GM04504 (cell line): ENCODE measurements around the gene OR4P4.

Experiments used
- DNase-seq: peaks from one replicate; pipeline ENCODE4 v3.0.0-alpha.2; 2012; ENCODE audit warnings: low read depth

OR4P4 gene

DNA sequence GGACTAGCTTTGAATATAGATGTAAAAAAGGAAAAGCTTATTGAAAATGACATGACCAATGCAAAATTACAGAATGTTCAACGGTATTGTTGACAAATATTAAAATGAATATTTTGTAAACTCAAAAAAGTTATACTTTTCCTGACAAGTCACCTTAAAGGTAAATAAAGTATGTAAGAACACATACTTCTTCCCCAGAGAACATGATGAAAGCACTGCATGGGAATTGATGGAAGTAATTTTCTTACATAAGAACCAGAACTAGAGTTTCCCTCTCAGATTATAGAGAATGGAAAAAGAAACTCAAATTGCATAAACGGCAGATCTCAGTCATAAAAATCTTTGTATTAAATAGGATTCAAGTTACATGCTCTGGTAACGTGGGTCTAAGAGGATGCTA is at the start of gene OR4P4:
TSS of gene OR4P4 (plus strand) at position 301 of the 400 bp plus-strand sequence.
- no peak for DNase-seq

- DNase-seq, result no peak
Observed at GRCh38 chr11:55607545-55607944, 27.4 kb upstream of the OR4P4 start, which contains the start of gene OR4C11. Gene OR4C11 (minus strand): TSS chr11:55607645. CDS start chr11:55604373, 3,272 bp downstream.

- no peak for DNase-seq
Observed at GRCh38 chr11:55624531-55624930, 10.4 kb upstream of the OR4P4 start.

- DNase-seq, result no peak
Observed at GRCh38 chr11:55648027-55648426, 13.1 kb downstream of the OR4P4 start, which contains the start of gene OR4S2. Gene OR4S2 (plus strand): TSS chr11:55648327. CDS start chr11:55650904, 2,577 bp downstream.

- DNase-seq, result no peak
Observed at GRCh38 chr11:55652560-55652959, 17.6 kb downstream of the OR4P4 start.

GRCh38 chr11:55655096-55655495 is 20.2 kb downstream of the OR4P4 start:
- DNase-seq, result no peak

DNA sequence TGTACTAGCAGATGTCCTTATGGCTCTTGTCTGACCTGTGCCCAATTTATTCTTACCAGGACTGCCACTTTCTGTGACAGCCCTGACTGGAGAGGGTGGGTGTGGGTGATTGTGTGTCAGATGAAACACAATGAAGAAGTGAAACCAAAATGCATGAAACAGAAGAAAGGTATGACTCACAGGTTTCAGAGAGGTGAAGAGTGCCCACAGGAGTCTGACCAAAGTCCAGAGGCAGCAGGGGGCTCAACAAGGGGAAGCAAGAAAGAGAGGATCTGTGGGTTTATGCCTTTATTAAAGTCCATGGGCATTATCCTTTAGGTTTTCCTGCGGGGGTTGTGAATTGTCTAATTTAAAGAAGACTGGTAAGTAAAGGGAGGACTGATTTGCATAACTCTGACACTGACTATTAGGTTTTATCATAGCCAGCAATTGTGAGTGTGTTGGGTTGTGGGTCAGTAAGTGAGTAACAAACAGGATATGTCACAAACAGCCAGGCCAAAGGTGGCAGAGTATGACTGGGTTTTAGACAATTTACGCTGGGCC is 23.2 kb downstream of the OR4P4 start:
- DNase-seq, result no peak

GRCh38 chr11:55658608-55659007 is 23.7 kb downstream of the OR4P4 start:
- no peak for DNase-seq

DNA sequence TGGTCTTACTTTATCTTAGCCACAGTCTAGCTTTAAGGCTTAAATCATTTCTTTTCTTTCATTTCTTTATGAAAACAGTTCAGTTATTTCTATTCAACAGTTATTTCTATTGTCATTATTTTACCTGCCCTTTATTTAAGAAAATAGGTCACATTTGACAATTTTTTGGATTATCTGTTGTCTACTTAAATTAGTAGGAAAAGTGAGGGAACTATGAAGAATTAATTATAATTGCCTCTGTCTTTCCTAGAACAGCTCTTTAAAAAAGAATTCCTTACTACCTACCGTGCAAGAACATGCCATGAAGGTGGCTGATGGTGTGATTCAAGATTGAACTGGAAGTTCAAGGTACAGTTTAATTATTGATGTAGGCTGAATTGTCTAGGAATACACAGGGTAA is 27.0 kb downstream of the OR4P4 start, which contains the start of gene OR4C6:
TSS of gene OR4C6 (plus strand) at position 301 of the 400 bp plus-strand sequence. CDS start 2,966 bp downstream, outside the sequence.
- no peak for DNase-seq

GRCh38 chr11:55669376-55669775 is 34.5 kb downstream of the OR4P4 start:
- DNase-seq, result no peak

- DNase-seq, result no peak
Observed at GRCh38 chr11:55673860-55674259, 38.9 kb downstream of the OR4P4 start.
